Esophagus muscularis mucosa (tissue), 4 donors: ENCODE data around the gene LEAP2.

Source experiments
- CTCF ChIP-seq, 3 experiments: fragments of 200-600 bp in 2 of 3; fragments of 450-650 bp in 1 of 3; sonication (generic) in 2 of 3; IDR thresholded peaks; one replicate each; pipeline ENCODE4 v1.5.1; 2017 to 2019; ENCODE audit warnings: antibody characterized with exemption in 3 of 3, mild to moderate bottlenecking in 2 of 3, moderate library complexity in 1 of 3
- EP300 ChIP-seq: sonication (generic); formaldehyde crosslinking; IDR thresholded peaks from one replicate; pipeline ENCODE4 v1.6.1; 2017; ENCODE audit warnings: antibody characterized with exemption
- POLR2AphosphoS5 ChIP-seq, 2 donors: sonication (generic); formaldehyde crosslinking; IDR thresholded peaks; one replicate each; pipeline ENCODE4 v1.6.1; 2017; ENCODE audit warnings: antibody characterized with exemption in 2 of 2

- TF ChIP-seq CTCF (IDR thresholded peaks at IDR 0.05): no peak
- TF ChIP-seq EP300: no peak
- TF ChIP-seq POLR2AphosphoS5 (IDR thresholded peaks at IDR 0.05): no peak
Observed at GRCh38 chr5:132854301-132854700, 19.2 kb upstream of the LEAP2 start.
